VCaP (cell line): ENCODE measurements around the gene BCAS3.

ENCODE experiments used
- H3K27ac ChIP-seq: fragments of 450-650 bp; 2 replicates; pipeline ENCODE4 v1.5.1; 2017
- TF ChIP-seq, protein P1 (sequence below): fragments of 450-650 bp; conservative IDR thresholded peaks from 2 replicates; pipeline ENCODE4 v1.5.1; 2017; ENCODE audit warnings: mild to moderate bottlenecking, moderate library complexity

Gene BCAS3

DNA sequence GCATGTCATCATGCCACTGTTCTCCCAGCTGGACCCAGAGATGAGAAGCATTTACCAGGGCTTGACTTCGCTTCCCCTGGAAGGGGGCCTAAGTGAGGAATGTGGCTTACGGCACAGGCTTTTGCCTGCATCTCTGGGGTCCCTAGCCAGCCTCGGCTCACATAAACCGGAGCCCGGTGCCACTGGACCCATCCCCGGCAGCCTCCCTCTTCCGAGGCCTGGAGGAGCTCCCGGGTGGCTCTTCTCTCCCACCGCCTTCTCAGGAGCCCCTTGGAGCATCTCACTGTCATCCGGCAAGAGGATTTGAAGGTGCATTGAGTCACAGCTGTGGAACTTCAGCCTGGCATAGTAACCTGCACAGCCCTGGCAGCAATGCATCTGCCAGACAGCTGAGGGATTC lies 692.1 kb downstream of the BCAS3 start:
- TF ChIP-seq, protein P1, sequence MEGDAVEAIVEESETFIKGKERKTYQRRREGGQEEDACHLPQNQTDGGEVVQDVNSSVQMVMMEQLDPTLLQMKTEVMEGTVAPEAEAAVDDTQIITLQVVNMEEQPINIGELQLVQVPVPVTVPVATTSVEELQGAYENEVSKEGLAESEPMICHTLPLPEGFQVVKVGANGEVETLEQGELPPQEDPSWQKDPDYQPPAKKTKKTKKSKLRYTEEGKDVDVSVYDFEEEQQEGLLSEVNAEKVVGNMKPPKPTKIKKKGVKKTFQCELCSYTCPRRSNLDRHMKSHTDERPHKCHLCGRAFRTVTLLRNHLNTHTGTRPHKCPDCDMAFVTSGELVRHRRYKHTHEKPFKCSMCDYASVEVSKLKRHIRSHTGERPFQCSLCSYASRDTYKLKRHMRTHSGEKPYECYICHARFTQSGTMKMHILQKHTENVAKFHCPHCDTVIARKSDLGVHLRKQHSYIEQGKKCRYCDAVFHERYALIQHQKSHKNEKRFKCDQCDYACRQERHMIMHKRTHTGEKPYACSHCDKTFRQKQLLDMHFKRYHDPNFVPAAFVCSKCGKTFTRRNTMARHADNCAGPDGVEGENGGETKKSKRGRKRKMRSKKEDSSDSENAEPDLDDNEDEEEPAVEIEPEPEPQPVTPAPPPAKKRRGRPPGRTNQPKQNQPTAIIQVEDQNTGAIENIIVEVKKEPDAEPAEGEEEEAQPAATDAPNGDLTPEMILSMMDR = no peak
- H3K27ac ChIP-seq = no peak overlapping the region

DNA sequence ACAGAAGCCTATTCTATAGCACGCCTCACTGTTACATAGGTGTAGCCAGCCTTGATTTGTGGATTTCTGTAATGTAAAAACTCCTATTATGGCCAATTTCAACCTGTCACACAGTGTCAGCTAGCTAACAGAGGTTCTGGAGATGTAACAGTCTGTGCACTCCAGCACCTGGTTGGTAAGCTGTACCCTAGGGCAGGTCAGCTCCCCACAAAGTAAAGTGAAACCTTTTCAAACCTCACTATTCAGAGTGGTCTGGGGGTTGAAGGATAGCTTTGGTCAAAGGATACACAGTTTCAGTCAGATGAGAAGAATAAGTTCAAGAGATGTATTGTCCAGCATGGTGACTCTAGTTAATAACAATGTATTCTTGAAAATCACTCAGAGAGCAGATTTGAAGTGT lies 693.5 kb downstream of the BCAS3 start:
- H3K27ac ChIP-seq = no peak overlapping the region
- TF ChIP-seq, protein P1 = no peak

DNA sequence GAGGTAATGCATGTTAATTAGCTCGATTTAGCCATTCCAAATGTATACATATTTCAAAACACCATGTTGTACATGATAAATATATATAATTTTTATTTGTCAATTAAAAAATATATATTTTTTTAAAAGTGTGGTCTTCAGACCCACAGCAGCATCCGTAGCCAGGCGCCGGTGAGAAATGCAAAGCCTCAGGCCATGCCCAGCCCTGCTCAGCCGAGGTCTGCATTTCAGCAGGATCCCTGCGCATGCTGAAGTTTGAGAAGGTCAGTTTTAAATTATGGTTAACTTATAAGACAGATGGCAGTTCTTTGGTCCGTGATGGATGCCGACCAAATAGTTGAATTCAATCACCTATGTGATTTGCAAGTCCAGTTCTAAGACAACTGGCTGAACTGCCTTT lies 694.0 kb downstream of the BCAS3 start:
- H3K27ac ChIP-seq = no peak overlapping the region
- TF ChIP-seq, protein P1 = no peak

DNA sequence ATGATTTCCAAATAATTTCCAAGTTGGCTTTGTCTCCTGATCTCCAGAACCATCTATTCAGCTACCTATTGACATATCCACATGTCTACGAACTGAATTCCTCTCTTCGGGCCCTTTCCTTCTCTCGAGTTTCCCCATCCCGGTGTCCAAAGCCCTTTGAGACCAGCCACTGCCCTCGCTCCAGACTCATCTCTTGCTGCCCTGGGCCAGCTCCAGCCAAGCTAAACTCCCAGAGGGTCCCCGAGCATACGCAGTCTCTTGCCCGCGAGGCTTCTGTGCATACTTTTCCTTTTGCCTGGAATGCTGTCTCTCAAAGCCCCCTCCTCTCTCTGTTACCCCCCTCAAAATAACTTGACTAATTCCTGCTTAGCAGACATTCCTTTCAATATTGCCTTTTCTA lies 694.8 kb downstream of the BCAS3 start:
- H3K27ac ChIP-seq = no peak overlapping the region
- TF ChIP-seq, protein P1 = no peak

DNA sequence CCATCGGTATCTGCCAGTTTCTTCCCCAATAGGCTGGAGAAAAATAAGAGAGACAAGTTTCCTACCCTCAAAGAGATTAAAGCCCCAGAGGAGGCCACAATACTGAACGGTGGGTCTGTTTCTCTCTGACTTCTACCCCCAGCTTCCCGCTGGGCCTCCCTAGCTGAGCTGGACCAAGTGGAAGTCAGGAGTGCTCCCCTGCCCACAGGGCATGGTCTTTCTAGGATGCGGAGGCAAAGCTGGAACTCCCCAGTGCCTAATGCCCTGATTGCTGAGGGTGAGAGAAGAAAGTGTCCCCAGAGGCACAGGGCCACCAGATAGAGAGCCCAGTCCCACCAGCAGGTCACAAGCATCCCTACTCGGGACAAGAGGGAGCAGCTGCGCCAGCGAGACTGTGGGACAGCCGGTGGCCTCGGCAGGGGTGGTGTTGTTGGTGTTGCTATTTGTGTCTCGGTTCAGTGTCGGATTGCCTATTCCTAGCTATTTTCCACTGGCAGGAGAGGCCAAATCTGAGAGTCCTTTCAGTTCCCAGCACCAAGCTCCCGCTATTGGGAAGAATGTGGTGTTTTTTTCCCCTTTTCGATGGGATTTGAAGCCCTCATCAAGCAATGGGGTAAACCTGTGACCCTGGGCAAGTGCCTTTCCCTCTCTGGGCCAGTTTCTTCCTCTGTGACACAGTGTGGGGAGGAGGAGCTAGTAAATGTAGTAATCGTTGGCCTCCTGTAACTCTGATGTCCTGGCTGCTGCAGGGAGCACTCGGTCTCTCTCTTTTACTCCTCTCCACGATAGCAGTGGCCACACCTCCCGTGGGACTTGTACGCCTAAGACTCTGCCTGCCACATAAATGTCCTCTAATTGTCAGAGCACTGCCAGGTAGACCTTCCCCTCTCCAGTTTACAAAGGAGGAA lies 699.5 kb downstream of the BCAS3 start:
- no peak overlapping the region for H3K27ac ChIP-seq
- TF ChIP-seq, protein P1 = no peak

DNA sequence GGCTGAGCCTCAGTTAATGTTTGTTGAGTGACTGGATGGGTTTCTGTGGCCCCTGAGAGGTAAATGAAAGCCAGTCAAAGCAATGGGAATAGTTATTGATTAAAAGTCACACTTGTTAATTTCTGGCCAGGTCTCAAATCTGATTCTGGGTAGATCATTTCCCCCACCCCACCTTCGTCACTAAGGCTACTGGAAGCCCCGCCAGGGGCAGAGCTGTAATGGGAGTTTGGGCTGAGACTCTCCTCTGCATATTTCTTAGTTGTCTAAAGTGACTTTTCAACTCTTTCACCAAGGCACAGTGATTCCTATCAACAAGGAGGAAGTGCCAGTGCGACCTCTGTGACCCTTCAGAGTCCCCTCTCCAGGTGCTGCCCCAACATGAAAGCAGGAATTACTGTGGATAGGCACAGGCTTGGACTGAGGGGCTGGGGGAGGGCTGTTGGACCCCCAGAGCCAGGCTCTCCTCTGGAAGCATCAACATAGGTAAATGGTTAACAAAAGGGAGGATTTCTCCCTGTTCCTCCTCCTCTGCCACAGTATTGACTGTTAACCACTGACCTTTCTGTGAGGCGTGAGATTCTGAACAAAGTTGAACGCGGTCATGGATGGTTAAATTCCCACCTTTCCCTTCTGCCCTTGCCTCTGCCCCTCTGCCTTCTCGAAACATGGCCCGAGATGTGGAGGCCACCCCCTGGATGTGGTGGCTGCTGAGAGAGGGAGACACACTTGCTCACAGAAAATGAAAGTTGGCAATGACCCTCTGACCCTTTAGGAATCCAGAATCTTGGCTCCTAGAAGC lies 701.2 kb downstream of the BCAS3 start:
- TF ChIP-seq, protein P1 = no peak
- no peak overlapping the region for H3K27ac ChIP-seq

DNA sequence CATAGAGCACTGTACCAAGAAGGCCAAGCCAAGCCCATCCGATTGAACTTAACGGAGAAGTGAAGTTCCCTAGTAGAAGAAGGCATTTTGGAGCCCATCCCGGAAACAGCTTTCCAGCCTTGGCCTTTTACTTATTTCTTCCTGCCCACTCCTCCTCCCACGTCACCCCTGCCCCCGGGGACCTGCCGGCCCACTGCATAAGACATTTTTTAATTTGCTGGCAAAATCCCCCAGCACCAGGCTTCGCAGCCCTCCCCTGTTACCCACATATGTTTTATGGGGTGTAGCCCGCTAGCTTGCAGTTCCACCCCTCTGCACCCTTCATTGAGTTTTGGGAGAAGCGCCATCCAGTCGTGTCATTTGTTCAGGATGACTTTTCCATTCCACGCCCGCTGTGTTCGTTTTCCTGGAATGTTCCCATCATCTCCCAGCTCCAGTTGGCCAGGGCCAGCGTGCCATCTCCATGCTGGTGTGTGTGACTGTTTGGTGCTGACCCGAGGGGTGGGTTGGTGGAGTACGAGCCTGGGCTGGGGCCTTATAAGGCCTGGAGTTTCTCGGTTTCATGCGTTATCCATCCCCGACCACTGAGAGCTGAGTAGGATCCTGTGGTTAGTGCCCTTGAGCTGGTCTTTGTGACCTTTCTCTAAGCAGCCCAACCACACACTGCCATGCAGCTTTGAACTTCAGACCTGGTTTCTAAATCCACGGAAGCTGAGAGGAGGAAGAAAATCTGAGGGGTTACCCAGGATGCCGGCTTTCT lies 702.0 kb downstream of the BCAS3 start:
- H3K27ac ChIP-seq = no peak overlapping the region
- TF ChIP-seq, protein P1 = no peak
